ENCODE measurements around the gene DAB2IP.

The DAB2IP gene

DNA sequence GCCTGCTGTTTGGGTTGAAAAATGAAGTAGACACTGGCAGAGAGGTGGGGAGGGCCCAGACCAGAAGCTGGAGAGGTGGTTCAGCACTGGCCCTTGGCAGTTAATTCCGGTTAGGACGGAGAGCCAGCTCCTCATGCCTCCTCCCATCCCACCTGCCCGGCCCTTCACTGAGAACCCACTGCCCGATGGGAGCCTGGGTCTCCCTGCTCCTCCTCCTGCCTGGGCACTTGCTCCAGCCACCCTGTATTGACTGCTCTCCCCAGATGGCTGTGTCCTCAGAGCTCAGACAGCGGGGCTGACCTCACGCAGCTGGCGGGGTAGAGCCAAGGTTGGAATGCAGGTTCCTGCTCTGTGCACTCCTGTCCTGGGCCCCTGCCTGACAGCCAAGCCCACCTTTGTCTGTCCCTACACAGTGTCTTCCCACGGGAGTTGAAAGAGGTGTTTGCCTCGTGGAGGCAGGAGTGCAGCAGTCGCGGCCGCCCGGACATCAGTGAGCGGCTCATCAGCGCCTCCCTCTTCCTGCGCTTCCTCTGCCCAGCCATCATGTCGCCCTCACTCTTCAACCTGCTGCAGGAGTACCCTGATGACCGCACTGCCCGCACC is 114.7 kb downstream of the DAB2IP start:
- DNase-seq, result no peak

DNA sequence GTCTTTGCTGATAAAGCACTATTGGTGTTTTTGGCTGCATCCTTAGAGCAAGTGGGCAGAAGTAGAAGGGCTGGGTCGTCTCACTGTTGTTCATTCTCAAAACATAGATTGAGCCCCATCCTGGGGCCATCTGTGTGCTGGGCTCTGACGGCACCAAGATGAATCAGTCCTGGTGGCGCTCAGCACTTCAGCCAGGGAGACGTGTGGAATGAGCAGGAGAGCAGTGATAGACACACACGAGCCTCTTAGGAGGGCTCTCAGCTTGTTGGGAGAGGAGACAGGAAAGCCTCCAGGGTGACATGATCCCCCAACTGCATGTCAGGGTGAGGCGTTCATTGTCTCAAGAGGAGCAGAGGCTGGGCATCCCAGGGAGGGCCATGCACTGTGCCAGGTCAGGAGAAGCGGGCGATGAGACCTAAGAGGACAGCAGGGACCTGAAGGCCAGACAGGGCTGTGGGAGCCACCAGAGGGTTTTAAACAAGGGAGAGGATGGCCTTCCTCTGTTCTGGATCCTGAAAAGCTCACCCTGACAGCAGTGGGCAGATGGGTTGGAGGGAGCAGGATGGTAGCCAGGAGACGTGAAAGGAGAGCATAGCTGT is 115.8 kb downstream of the DAB2IP start:
- no peak for DNase-seq

DNA sequence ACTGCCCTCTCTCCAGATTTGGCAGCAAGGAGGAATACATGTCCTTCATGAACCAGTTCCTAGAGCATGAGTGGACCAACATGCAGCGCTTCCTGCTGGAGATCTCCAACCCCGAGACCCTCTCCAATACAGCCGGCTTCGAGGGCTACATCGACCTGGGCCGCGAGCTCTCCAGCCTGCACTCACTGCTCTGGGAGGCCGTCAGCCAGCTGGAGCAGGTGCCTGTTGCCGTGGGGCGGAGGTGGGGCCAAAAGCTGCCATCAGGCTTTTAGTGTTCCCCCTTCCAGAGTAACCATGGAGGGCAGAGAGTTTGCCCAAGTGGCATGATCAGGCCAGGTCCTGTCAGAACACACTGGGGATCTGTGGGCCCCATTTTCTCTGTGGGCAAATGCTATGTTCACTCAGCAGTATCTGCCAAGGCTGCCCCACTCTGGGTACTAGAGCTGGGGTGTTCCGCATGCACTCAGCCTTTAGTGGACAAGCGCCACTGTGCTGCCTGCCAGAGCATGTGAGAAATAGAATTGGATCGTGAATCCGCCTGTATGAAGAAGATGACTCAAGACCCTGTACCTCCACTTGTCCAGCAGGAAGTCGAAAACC is 117.1 kb downstream of the DAB2IP start:
- no peak for DNase-seq

DNA sequence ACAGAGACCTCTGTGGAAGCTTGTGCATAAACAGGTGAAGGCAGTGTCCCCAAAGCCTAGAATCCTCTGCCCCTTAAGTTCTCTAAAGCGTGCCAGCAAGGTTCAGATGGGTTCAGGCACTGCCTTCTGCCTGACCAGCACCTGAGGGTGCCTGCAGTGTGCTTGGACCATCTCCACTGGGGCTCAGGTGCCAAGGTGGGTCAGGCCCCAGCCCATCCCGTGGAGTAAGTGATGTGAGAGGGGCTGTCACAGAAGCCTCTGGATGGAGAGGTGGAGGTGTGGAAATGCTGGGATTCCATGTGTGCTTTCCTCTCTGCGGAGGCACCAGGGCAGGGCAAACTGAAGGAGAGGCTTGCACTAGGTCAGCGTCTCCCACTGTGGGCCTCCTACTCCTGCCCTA is 118.5 kb downstream of the DAB2IP start:
- DNase-seq, result no peak

DNA sequence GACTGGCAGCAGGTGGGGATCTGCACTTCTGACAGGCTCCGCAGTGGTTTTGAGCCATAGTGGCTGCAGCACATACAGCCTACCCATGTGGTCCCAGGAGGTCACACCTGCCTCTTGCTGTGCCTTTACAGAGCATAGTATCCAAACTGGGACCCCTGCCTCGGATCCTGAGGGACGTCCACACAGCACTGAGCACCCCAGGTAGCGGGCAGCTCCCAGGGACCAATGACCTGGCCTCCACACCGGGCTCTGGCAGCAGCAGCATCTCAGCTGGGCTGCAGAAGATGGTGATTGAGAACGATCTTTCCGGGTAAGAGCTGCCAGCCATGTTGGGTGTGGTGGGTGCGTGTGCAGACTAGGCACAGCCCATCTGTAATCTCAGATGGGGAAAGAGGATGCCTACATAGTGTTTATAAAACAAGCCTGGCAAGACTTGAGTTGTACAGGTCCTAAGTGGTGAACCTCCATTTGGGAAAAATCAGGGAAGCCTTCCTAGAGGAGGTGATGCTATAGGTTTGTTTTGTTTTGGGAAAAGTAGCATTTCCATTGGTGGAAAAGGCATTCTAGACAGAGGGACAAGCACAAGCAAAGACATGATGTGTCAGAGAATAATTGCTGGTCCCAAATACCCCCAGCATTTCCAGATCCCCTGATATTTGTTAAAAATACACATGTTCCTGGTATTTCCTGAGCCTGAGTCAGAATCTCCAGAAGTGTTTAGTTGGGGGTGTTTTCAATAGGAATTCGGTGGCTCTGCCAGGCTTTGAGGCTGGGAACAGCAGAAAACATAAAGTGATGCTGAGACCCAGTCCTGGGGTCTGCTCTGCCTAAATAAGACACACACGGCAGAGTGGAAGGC is 119.2 kb downstream of the DAB2IP start:
- no peak for DNase-seq

DNA sequence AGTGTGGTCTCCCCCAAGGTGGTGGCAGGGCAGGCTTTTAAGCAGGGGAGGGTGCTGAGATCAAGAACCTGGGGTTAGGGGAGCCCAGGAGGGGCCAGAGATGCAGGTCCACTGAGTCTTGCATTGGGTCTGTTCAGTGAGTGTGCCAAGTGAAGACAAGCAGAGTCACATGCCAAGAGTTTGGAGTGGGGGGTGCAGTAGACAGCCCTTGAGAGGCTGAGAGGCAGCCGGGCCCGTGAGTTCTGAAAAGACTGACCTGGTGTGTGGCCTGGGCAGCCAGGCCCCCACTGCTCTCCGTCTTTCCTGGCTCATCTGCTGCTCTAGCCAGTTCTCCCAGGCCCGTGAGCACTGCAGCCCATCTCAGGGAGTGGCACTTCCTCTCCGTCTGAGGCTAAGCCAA is 120.0 kb downstream of the DAB2IP start:
- DNase-seq, result no peak

DNA sequence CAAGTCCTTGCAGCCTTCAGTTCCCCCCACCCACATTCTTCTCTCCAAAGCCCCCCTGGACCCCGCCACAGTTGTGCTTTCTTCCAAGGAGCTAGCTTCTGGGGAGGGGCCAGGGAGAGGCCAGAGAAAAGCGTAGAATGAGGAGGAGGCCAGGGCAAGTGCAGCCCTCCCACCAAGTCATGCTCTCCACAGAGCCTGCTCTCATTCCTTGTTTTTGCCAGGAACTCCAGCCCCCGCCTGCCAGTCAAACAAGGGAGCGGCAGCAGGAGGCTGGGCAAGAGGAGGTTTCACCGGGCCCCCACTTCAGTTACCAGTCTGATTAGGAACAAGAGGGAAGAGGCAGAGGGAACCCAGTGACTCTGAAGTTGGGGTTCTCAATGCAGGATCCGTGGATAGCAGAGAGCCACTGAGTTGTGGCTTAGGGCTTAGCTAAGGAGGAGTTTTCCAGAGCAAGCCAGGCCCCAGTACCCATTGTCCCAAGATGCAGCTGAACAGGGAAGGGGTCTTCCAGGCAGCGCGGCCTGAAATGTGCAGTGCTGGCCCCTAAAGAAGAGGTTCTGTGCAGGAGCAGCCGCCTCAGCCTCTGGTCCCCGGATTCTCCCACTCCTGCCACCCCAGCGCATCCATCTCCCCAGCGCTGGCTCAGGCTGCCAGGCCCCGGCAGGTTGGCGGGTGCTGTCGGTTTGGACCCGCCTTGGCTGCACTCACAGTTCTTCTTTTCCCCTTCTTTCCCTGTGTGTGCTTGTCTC is 120.6 kb downstream of the DAB2IP start:
- DNase-seq, result no peak

DNA sequence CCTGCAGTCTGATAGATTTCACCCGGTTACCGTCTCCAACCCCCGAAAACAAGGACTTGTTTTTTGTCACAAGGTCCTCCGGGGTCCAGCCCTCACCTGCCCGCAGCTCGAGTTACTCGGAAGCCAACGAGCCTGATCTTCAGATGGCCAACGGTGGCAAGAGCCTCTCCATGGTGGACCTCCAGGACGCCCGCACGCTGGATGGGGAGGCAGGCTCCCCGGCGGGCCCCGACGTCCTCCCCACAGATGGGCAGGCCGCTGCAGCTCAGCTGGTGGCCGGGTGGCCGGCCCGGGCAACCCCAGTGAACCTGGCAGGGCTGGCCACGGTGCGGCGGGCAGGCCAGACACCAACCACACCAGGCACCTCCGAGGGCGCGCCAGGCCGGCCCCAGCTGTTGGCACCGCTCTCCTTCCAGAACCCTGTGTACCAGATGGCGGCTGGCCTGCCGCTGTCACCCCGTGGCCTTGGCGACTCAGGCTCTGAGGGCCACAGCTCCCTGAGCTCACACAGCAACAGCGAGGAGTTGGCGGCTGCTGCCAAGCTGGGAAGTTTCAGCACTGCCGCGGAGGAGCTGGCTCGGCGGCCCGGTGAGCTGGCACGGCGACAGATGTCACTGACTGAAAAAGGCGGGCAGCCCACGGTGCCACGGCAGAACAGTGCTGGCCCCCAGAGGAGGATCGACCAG is 121.3 kb downstream of the DAB2IP start:
- DNase-seq, result no peak

DNA sequence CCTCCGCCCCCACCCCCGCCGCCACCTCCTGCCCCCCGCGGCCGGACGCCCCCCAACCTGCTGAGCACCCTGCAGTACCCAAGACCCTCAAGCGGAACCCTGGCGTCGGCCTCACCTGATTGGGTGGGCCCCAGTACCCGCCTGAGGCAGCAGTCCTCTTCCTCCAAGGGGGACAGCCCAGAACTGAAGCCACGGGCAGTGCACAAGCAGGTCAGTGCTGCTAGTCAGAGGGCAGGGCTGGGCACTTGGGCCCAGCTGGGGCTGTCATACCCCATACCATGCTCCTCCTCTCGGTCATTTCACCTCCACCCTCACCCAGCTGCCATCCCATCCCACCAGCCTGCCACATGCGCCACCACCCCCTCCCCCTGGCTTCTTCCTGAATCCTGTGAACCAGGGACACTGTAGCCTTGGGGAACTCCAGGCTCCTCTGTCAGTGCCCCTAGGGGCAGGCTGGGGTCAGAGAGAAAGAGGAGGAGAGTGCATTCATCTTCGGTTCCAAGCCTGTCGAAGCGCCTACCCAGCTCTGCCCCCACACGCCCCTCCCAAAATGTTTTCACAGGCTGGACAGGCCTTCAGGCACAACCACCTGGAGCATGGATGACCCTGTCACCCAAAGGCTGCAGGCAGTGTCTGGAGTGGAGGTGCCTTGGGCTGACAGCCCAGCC is 122.0 kb downstream of the DAB2IP start:
- no peak for DNase-seq

DNA sequence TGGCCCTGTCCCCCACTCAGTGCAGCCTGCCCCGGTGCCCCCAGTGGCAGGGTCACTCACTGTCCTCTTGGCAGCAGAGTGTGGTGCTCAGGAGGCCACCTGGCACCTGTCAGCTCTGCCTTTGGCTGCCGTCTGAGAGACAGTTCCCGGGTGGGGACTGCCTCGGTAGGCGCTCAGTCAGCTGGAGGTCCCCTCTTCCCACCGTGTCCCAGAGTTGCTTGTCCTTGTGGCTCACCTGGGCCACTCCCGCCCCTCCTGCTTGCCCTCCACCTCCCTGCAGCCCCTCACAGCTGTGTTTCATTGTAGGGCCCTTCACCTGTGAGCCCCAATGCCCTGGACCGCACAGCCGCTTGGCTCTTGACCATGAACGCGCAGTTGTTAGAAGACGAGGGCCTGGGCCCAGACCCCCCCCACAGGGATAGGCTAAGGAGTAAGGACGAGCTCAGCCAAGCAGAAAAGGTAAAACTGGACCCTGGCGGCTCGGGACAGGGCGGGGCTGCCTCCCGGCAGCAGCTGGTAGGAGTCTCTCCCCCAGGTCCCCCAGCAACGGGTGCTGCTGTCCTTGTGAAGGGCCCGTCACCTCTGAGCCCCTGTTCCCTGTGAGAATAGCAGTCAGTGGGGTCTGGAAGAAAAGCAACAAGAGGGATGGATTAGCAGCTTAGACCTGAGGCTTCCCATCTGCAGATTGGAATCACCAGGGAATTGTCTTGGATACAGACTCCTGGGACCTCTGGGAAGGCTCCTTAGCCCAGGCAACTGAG is 122.7 kb downstream of the DAB2IP start:
- DNase-seq, result no peak

DNA sequence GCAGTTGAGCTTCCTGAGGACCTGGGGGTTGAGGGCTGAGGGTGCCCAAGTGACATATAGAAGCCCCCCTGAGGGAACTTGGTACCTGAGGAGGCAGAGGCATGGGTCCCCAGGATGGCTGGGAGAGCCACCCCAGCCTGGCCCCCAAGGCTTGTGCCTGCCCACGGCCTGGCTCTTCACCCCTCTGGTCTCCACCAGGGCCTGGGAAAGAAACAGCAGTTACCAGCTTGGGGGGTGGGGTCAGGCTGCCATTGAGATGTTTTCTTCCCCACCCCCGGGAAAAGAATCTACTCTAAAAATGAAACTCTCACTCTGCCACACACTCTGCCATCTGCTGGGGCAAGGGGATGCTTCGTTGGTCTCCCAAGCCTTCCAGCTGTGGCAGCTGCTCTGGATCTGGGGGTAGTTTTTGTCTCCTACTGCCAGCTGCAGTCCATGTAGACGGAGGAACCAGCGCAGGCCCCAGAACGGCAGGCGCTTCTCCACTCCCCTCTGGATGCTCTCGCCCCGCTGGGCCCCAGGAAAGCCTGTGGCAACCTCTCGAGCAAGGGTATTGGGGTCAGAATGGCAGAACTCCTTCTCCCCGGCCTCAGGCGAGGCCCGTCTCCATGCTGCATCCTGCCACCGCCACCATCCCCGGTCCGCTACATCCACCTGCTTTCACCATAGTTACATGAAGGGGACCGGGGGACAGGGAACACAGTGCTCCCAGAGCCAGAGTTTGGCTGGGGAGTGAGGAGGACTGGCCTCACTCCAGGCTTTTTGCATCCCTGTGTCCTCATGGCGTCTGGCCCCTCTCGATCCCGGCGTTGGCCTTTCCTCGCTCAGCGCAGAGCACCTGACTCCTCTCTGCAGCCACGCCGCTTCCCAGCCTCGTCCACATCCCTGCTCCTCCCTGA is 123.5 kb downstream of the DAB2IP start:
- DNase-seq, result no peak

DNA sequence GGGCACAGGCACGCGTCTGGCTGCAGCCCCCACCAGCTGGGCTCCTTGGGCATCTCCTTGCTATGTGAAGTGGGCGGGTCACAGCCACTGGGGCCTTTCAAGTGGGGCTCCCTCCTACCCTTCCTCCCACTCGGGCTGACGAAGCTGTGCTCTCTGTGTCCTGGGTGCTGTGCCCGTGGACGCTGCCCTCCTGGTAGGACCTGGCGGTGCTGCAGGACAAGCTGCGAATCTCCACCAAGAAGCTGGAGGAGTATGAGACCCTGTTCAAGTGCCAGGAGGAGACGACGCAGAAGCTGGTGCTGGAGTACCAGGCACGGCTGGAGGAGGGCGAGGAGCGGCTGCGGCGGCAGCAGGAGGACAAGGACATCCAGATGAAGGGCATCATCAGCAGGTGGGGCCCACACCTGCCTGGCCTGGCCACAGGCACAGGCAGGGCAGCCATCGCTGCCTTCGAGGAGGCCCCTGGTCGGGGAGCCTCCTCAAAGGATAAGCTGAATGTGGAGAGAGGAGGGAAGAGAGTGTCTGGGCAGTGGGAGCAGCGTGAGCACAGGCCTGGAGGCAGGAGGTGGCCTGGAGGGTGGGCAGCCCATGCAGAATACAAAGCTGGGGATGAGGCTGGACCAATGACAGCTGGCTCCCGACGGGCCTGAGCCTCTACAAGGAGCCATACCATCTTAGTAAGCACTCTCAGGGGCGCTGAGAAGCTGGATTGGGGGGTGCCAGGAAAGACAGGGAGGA is 124.7 kb downstream of the DAB2IP start:
- no peak for DNase-seq

DNA sequence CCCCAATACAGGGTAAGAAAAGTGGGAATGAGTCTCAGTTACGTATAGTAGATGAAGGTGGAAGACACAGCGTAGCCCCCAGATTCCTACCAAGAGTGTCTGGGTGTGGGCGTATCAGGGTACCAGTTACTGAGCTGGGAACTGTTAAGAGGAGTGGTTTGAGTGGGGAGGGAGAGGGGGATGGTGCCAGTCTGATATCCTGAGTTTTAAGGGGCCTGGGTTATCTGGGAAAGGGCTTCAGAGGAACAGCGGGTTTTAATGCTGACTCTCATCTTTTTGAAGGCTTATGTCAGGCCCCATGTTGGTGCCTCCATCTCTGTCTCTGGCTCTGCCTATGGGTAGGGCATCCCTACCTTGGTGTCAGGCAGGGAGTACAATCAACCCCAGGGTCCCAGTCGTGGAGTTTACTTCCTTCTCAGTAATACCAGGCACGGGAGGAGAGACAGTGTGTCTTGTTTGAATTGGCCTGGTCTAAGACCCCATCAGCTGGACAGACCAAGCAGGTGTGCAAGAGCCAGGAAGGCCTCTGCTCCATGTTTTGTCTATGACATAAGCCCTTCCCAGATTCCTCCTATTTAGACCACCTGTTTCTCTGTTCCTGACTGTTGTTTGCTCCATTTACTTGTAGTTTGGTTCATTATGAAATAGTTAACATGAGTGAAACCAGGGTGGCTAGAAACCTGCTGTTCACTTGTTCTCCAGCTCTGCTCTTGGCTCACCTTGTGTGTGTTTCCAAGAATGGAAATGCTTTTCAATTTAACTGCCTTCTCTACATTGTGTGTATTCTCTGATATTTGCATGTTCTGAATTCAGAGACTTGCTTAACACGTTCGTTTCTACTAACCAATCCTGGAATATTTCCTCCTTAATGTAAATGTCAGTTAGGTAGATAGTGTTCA is 125.6 kb downstream of the DAB2IP start:
- no peak for DNase-seq

DNA sequence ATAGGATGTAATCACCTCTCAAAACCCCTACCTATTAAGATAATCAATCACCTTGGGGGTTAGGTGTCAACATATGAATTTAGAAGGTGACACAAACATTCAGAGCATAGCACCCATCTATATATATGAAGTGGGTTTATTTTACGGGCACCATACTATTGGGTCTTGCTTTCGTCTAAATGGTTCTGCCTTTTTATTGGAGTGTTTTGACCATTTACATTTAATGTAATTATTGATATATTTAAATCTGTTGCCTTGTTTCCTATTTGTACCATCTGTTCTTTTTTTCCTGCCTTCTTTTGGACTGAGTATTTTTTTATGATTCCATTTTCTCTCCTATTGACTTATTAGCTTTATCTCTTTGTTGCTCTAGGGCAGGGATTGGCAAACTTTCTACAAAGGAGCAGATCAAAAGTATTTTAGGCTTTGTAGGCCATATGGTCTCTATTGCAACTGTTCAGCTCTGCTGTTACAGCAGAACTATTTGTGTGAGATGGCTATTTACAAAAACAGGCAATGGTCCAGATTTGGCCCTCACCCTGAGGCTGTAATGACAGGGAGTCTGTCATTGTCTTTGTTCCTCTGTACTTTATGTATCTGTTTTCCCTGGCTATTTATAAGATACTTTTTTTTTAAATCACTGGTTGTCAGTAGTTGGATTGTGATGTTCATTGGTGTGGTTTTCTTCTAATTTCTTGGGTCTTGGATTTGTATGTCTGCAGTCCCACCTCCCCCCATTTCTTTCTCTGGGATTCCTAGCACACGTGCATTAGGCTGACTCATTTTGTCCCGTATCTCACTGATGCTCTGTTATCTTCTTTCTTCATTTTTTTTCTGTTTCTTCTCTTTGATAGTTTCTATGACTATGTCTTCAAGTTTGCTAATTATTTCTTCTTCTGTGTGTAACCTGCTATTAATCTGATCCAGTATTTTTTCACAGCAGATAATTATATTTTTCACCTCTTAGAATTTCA is 127.1 kb downstream of the DAB2IP start:
- DNase-seq, result no peak

DNA sequence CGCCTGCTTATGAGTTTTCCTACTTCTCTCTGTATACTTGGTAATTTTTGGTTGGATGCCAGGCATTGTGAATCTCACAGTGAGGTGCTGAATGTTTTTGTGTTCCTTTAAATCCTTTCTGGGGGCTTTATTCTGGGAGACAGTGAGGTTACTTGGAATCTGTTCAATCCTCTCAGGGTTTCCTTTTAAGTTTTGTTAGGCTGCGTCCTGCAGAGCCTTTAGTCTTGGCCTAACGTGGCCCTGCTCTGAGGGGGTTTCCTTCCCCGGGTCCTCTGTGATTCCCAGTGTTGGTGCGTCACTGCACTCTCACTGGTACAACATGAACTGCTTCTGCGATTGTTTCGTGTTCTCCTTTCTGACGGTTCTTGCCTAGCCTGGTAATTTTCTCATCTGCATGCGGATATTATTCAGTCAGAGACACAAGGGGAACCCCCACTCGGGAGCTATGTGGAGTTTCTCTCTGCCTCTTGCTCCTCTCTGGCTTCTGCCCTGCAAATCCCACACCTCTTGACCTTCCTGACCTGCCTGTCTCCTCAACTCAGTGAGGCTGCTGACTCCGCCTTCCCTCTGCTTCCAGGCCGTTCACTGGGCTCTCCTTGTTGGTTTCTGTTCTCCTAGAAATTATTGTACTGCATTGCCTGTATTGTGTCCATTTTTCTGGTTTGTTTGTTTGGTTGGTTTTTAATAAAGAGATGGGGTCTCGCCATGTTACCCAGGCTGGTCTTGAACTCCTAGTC is 128.1 kb downstream of the DAB2IP start:
- DNase-seq, result no peak
